Upper lobe of left lung (tissue), 6 donors: ENCODE measurements around the gene FAM227B. TPM values are rescaled to one million over a fixed set of nuclear protein-coding genes. Genes with fewer than 3 reads are reported as not detected.
"Not testable (repeated sequence)": the region's sequence is repeated elsewhere in the genome, so short reads cannot be mapped to it uniquely, and the experiment has no call there.

Experiments used
- ATAC-seq, 2 donors: fragments of 200-7000 bp; cut with Tn5 transposase; one replicate each; pipeline ENCODE4 v1.9.1; 2022; ENCODE audit warnings: mild to moderate bottlenecking in 2 of 2, moderate library complexity in 2 of 2; ENCODE audit not compliant: low FRiP score in 2 of 2
- DNase-seq, 2 donors: peaks; one replicate each; pipeline ENCODE4 v3.0.0-alpha.2; 2019 to 2020
- H3K27ac ChIP-seq, 4 donors: fragments of 200-600 bp; sonication (generic); one replicate each; pipeline ENCODE4 v1.5.1; 2016 to 2019
- H3K27me3 ChIP-seq, 4 donors: fragments of 200-600 bp; sonication (generic); one replicate each; pipeline ENCODE4 v1.5.1; 2017 to 2019
- H3K36me3 ChIP-seq, 4 donors: fragments of 200-600 bp; sonication (generic); one replicate each; pipeline ENCODE4 v1.5.1; 2016 to 2019
- H3K4me1 ChIP-seq, 4 donors: fragments of 200-600 bp; sonication (generic); one replicate each; pipeline ENCODE4 v1.5.1; 2018 to 2019
- H3K4me3 ChIP-seq, 4 donors: fragments of 200-600 bp; sonication (generic); one replicate each; pipeline ENCODE4 v1.5.1; 2017 to 2019; ENCODE audit warnings: mild to moderate bottlenecking in 2 of 4, moderate library complexity in 1 of 4
- H3K9me3 ChIP-seq, 4 donors: fragments of 200-600 bp; sonication (generic); one replicate each; pipeline ENCODE4 v1.5.1; 2018 to 2019
- CTCF ChIP-seq, 6 experiments: fragments of 450-650 bp in 4 of 6; fragments of 200-600 bp in 2 of 6; sonication (generic) in 2 of 6; IDR thresholded peaks; one replicate each; pipeline ENCODE4 v1.5.1; 2016 to 2019; ENCODE audit warnings: antibody characterized with exemption in 6 of 6
- EP300 ChIP-seq, 4 donors: sonication (generic); formaldehyde crosslinking; IDR thresholded peaks; one replicate each; pipeline ENCODE4 v1.5.1; 2017; ENCODE audit warnings: antibody characterized with exemption in 4 of 4, control low read depth in 2 of 4
- POLR2A ChIP-seq, 4 donors: fragments of 450-650 bp; IDR thresholded peaks; one replicate each; pipeline ENCODE4 v1.5.1; 2016 to 2017; ENCODE audit warnings: antibody characterized with exemption in 4 of 4, mild to moderate bottlenecking in 2 of 4
- POLR2AphosphoS5 ChIP-seq, 2 donors: sonication (generic); formaldehyde crosslinking; IDR thresholded peaks; one replicate each; pipeline ENCODE4 v1.5.1; 2017; ENCODE audit warnings: antibody characterized with exemption in 2 of 2
- WGBS, 2 donors: methylation state at CpG; one replicate each; pipeline ENCODE4 v1.1.5; 2017 to 2018; 5-methylcytosine and 5-hydroxymethylcytosine counted together
- total RNA-seq, 6 donors: library from RNA; depleted of rRNA in 4 of 6; stranded (reverse); fragments of >200 nt in 4 of 6; gene quantifications; one replicate each; pipeline versions ENCODE4 v1.1.0 to v1.2.1, GENCODE V29; 2016 to 2021
- donor health status: DM: no; HTN: no; CAD: no; lungs with moderate emphysema.
- donor health status: DM: no; HTN: yes; CAD: no; lungs with severe emphysema.

Gene FAM227B
- total RNA-seq, 6 donors from 2014 or later = 2.6 to 25.1 (median 2.9) TPM; not detected in 1

- peaks cover 0 to 2% (median 0%) of the 10 kb centered on the region in 4 donors for H3K36me3 ChIP-seq
- H3K27ac ChIP-seq = no peak overlapping the region
- H3K4me3 ChIP-seq = no peak overlapping the region
- no peaks in the 10 kb centered on the region for H3K27me3 ChIP-seq
- TF ChIP-seq POLR2AphosphoS5 (IDR thresholded peaks at IDR 0.05) (no peak), EP300 (IDR thresholded peaks at IDR 0.05) (no peak), CTCF (IDR thresholded peaks at IDR 0.05) (no peak), POLR2A (IDR thresholded peaks at IDR 0.05) (no peak)
- ATAC-seq = no peak
- peaks cover 0 to 6% (median 0%) of the 10 kb centered on the region in 4 donors for H3K9me3 ChIP-seq
- no peak for DNase-seq
- WGBS, 2 donors = 89 to 96% methylated on average over 1 of the region's 1 CpG
- no peaks in the 10 kb centered on the region for H3K4me1 ChIP-seq
Observed at GRCh38 chr15:49570672-49571071, 49.9 kb downstream of the FAM227B start.

- no peaks in the 10 kb centered on the region for H3K4me1 ChIP-seq
- peaks cover 0 to 2% (median 0%) of the 10 kb centered on the region in 4 donors for H3K36me3 ChIP-seq
- DNase-seq = no peak
- ATAC-seq = no peak
- 57 to 88% methylated on average over 1 of the region's 1 CpG for WGBS, 2 donors
- no peaks in the 10 kb centered on the region for H3K27me3 ChIP-seq
- peaks cover 0 to 6% (median 0%) of the 10 kb centered on the region in 4 donors for H3K9me3 ChIP-seq
- no peak overlapping the region for H3K27ac ChIP-seq
- no peak for TF ChIP-seq EP300 (IDR thresholded peaks at IDR 0.05)
- TF ChIP-seq POLR2A (IDR thresholded peaks at IDR 0.05) = no peak
- TF ChIP-seq POLR2AphosphoS5 (IDR thresholded peaks at IDR 0.05) = no peak
- TF ChIP-seq CTCF (IDR thresholded peaks at IDR 0.05) = no peak
- H3K4me3 ChIP-seq = no peak overlapping the region
Observed at GRCh38 chr15:49570174-49570573, 50.4 kb downstream of the FAM227B start.

- TF ChIP-seq POLR2A (IDR thresholded peaks at IDR 0.05) = no peak
- no peak for TF ChIP-seq POLR2AphosphoS5 (IDR thresholded peaks at IDR 0.05)
- TF ChIP-seq CTCF (IDR thresholded peaks at IDR 0.05) = no peak
- no peak for TF ChIP-seq EP300 (IDR thresholded peaks at IDR 0.05)
- Histone ChIP-seq H3K36me3 (no peaks in the 10 kb centered on the region), H3K4me3 (no peak overlapping the region), H3K27ac (no peak overlapping the region), H3K9me3 (peaks cover 4 to 16% (median 11%) of the 10 kb centered on the region in 4 donors), H3K4me1 (no peaks in the 10 kb centered on the region), H3K27me3 (no peaks in the 10 kb centered on the region)
- ATAC-seq (no peak), DNase-seq (no peak)
Observed at GRCh38 chr15:49560045-49560444, 60.6 kb downstream of the FAM227B start.

GRCh38 chr15:49558929-49559328 is 61.7 kb downstream of the FAM227B start:
- DNase-seq (no peak), ATAC-seq (no peak)
- TF ChIP-seq POLR2AphosphoS5 (IDR thresholded peaks at IDR 0.05) = no peak
- no peak for TF ChIP-seq POLR2A (IDR thresholded peaks at IDR 0.05)
- no peak for TF ChIP-seq EP300 (IDR thresholded peaks at IDR 0.05)
- TF ChIP-seq CTCF (IDR thresholded peaks at IDR 0.05) = no peak
- Histone ChIP-seq H3K36me3 (no peaks in the 10 kb centered on the region), H3K27me3 (no peaks in the 10 kb centered on the region), H3K4me3 (no peak overlapping the region), H3K9me3 (peaks cover 4 to 26% (median 13%) of the 10 kb centered on the region in 4 donors), H3K27ac (no peak overlapping the region), H3K4me1 (no peaks in the 10 kb centered on the region)
- WGBS, 2 donors = 90 to 92% methylated on average over 2 of the region's 2 CpGs

- WGBS, 2 donors = 94 to 95% methylated on average over 2 to 3 of the region's 3 CpGs
- no peaks in the 10 kb centered on the region for H3K36me3 ChIP-seq
- no peak for ATAC-seq
- TF ChIP-seq POLR2AphosphoS5 (IDR thresholded peaks at IDR 0.05) (no peak), EP300 (IDR thresholded peaks at IDR 0.05) (no peak), CTCF (IDR thresholded peaks at IDR 0.05) (no peak), POLR2A (IDR thresholded peaks at IDR 0.05) (no peak)
- no peak for DNase-seq
- no peak overlapping the region for H3K4me3 ChIP-seq
- peaks cover 4 to 15% (median 11%) of the 10 kb centered on the region in 4 donors for H3K9me3 ChIP-seq
- no peak overlapping the region for H3K27ac ChIP-seq
- no peaks in the 10 kb centered on the region for H3K4me1 ChIP-seq
- no peaks in the 10 kb centered on the region for H3K27me3 ChIP-seq
Observed at GRCh38 chr15:49556437-49556836, 64.2 kb downstream of the FAM227B start.

- H3K36me3 ChIP-seq, H3K27ac ChIP-seq, H3K4me3 ChIP-seq, ATAC-seq, H3K4me1 ChIP-seq, H3K27me3 ChIP-seq, H3K9me3 ChIP-seq: not testable (repeated sequence)
- DNase-seq = peak in 1 of 2 donors; percentile 50
- 70 to 100% methylated on average over 1 to 2 of the region's 30 CpGs for WGBS, 2 donors
Observed at GRCh38 chr15:49550342-49550741, 70.3 kb downstream of the FAM227B start.
